ENCODE results near the gene PAPSS2. TPM values are rescaled to one million over a fixed set of nuclear protein-coding genes. Genes with fewer than 3 reads are reported as not detected.

Gene PAPSS2
- total RNA-seq, 6 experiments from 2014 or later: 65.3 to 158 (median 105) TPM

DNA sequence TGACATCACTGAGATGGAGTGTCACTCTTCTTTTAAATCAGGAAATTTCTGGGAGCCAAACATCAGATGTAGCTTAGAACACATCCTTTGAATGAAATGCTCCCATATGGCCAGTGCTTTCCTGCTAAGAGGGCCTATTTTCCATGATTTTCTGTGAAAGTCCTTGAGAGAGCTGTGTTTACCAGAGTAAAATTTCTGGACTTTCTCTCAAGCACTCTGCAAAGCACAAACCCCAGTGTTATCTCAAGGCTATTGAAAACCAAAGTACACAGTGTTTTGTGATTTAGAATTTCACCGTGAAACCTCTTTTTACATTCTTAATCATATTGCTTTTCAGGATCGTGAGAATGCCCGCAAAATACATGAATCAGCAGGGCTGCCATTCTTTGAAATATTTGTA lies 54.0 kb downstream of the PAPSS2 start:
- 84% methylated on average over 3 of the region's 3 CpGs for WGBS (ENCODE audit: insufficient coverage, low coverage, low lambda C conversion rate, missing lambda C conversion rate)
- intact Hi-C loops (cut with DNase I): no loop called here

DNA sequence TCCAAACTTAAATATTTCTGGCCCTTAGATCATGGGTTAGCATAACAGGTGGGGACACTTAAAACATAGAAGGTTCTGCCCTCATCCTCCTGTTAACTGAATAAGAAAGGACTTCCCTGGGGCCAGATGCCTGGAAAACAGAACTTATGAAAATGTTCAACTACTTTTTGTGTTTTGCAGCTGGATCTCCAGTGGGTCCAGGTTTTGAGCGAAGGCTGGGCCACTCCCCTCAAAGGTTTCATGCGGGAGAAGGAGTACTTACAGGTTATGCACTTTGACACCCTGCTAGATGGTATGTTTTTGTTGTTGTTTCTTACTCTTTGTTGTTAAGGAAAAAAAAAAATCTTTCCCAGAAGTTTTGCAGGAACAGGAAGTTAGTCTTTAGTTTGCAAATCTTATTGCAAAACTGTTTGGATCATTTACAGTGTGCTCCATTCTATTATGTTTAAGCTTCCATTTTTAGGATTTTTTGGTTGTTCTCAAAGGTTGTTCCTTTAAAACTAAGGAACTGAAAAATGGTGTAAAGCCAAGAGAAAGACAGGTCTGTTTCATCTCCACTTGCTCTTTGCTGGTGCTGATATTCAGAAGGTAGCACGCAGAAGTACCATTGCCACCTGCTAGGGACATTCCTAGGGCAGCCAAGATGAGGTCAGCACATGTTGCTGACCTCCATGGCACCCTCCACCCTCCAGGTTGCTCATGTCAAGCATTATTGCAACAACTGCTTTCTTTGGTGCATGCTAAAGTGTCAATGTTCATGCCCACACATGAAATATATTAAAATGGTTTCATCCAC lies 56.1 kb downstream of the PAPSS2 start:
- H3K4me1 ChIP-seq: peaks cover 0 to 16% (median 2%) of the 10 kb centered on the region in 4 donors
- intact Hi-C loops (cut with DNase I): no loop called here
- peak in 3 of 4 donors; percentile 45 to 78 (median 71) for ATAC-seq

More for the DNA sequence above, 54.0 kb downstream of the PAPSS2 start:
- ATAC-seq (no peak), DNase-seq (no peak)
- Histone ChIP-seq H3K36me3 (peaks cover 2 to 61% (median 22%) of the 10 kb centered on the region in 4 donors), H3K9me3 (no peaks in the 10 kb centered on the region), H3K27me3 (no peaks in the 10 kb centered on the region), H3K27ac (no peak overlapping the region), H3K4me3 (no peak overlapping the region), H3K4me1 (peaks cover 0 to 16% (median 2%) of the 10 kb centered on the region in 4 donors)
- TF ChIP-seq POLR2A (IDR thresholded peaks at IDR 0.05): no peak
- TF ChIP-seq, protein P1, sequence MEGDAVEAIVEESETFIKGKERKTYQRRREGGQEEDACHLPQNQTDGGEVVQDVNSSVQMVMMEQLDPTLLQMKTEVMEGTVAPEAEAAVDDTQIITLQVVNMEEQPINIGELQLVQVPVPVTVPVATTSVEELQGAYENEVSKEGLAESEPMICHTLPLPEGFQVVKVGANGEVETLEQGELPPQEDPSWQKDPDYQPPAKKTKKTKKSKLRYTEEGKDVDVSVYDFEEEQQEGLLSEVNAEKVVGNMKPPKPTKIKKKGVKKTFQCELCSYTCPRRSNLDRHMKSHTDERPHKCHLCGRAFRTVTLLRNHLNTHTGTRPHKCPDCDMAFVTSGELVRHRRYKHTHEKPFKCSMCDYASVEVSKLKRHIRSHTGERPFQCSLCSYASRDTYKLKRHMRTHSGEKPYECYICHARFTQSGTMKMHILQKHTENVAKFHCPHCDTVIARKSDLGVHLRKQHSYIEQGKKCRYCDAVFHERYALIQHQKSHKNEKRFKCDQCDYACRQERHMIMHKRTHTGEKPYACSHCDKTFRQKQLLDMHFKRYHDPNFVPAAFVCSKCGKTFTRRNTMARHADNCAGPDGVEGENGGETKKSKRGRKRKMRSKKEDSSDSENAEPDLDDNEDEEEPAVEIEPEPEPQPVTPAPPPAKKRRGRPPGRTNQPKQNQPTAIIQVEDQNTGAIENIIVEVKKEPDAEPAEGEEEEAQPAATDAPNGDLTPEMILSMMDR (IDR thresholded peaks at IDR 0.05): no peak

DNA sequence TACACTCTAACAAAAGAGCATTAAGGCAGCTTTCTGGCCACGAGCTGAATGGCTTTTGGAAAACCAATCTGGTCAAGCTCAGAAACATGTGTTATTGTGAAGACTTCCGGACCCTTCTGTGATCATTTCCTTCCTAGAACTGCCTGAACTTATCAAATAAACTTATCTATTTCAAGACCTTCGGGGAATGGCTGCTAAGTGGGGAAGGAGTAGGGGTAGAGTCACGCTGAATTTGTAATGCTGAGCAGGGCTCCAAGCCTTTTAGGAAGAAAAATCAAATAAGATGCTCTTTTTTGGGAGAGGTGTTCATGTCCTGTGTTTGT lies 56.6 kb downstream of the PAPSS2 start:
- peak in 2 of 4 donors; percentile 15 to 21 for ATAC-seq
- no peak overlapping the region for H3K27ac ChIP-seq

More for the DNA sequence above, 56.1 kb downstream of the PAPSS2 start:
- Histone ChIP-seq H3K27me3 (no peaks in the 10 kb centered on the region), H3K4me3 (no peak overlapping the region), H3K36me3 (peaks cover 2 to 48% (median 20%) of the 10 kb centered on the region in 4 donors), H3K27ac (no peak overlapping the region), H3K9me3 (no peaks in the 10 kb centered on the region)
- 80% methylated on average over 3 of the region's 3 CpGs for WGBS (ENCODE audit: insufficient coverage, low coverage, low lambda C conversion rate, missing lambda C conversion rate)
- TF ChIP-seq POLR2A (IDR thresholded peaks at IDR 0.05): no peak
- TF ChIP-seq, protein P1 (IDR thresholded peaks at IDR 0.05): no peak
- peak in 1 of 3 donors; percentile 26 for DNase-seq

DNA sequence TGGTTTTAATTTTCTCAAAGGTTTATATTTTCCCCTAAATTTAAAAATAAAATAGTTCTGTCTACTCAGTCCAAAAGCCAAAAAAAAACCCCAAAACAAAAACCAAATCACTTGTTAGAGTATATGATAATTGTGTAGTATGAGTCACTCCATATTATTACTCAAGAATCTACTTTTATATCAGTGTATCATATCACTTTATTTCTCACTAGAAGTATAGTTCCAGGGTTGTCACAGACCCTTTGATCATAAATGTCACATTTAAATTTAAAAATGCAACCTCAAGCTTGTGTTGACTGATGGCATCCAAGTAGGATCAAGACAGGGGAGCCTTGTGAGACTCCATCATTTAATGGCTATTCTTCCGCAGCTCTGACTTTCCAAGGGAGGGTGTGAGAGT lies 61.0 kb downstream of the PAPSS2 start:
- Histone ChIP-seq H3K27me3 (no peaks in the 10 kb centered on the region), H3K36me3 (peaks cover 0 to 23% (median 4%) of the 10 kb centered on the region in 4 donors), H3K4me1 (peaks cover 0 to 9% (median 2%) of the 10 kb centered on the region in 4 donors), H3K9me3 (no peaks in the 10 kb centered on the region), H3K27ac (no peak overlapping the region), H3K4me3 (no peak overlapping the region)
- DNase-seq (no peak), ATAC-seq (no peak)
- intact Hi-C loops (cut with DNase I): no loop called here
- TF ChIP-seq POLR2A (IDR thresholded peaks at IDR 0.05): no peak
- WGBS (ENCODE audit: insufficient coverage, low coverage, low lambda C conversion rate, missing lambda C conversion rate): 100% methylated on average over 1 of the region's 1 CpG

More for the DNA sequence above, 56.6 kb downstream of the PAPSS2 start:
- 53% methylated on average over 4 of the region's 4 CpGs for WGBS (ENCODE audit: insufficient coverage, low coverage, low lambda C conversion rate, missing lambda C conversion rate)
- no peak overlapping the region for H3K4me3 ChIP-seq
- no peaks in the 10 kb centered on the region for H3K27me3 ChIP-seq
- DNase-seq: no peak
- intact Hi-C loops (cut with DNase I): no loop called here
- peaks cover 0 to 43% (median 19%) of the 10 kb centered on the region in 4 donors for H3K36me3 ChIP-seq
- H3K9me3 ChIP-seq: no peaks in the 10 kb centered on the region
- H3K4me1 ChIP-seq: peaks cover 0 to 16% (median 2%) of the 10 kb centered on the region in 4 donors
- TF ChIP-seq, protein P1 (IDR thresholded peaks at IDR 0.05): no peak
- TF ChIP-seq POLR2A (IDR thresholded peaks at IDR 0.05): no peak

DNA sequence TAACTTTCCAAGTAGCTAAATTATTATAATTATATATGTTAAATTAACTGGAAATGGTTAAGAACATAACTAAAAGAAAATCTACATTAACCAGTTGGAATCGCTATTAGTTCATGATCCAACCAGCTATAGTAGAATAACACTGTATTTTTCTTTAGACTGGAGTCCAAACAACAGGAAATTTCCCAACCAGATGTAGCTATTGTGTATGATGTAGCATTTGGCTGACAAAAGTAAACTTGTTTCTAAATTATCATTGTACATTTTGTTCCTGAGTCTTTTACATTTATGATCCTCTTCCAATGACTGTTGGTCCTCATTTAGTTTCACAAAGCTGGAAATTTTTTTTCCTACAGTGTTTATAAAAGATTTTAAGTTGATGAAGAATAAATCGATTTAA lies 62.1 kb downstream of the PAPSS2 start:
- DNase-seq: no peak
- TF ChIP-seq, protein P1 (IDR thresholded peaks at IDR 0.05): no peak
- TF ChIP-seq POLR2A (IDR thresholded peaks at IDR 0.05): no peak
- Histone ChIP-seq H3K4me3 (no peak overlapping the region), H3K4me1 (no peaks in the 10 kb centered on the region), H3K27me3 (no peaks in the 10 kb centered on the region), H3K9me3 (no peaks in the 10 kb centered on the region), H3K36me3 (peaks cover 0 to 24% (median 0%) of the 10 kb centered on the region in 4 donors), H3K27ac (peak overlapping the region in 1 of 3 donors; percentile 11)
- 88% methylated on average over 2 of the region's 2 CpGs for WGBS (ENCODE audit: insufficient coverage, low coverage, low lambda C conversion rate, missing lambda C conversion rate)
- intact Hi-C loops (cut with DNase I): no loop called here
- no peak for ATAC-seq
